PC-3 (cell line): ENCODE data around the gene FAM13A. TPM values are rescaled to one million over a fixed set of nuclear protein-coding genes. Genes with fewer than 3 reads are reported as not detected.

Experiments
- ATAC-seq: fragments of 200-7000 bp; cut with Tn5 transposase; 2 replicates; pipeline ENCODE4 v1.9.1; 2020; ENCODE audit warnings: mild to moderate bottlenecking, moderate library complexity
- BruUV-seq: library from RNA; stranded (reverse); fragments of 400-500 nt; replicated peaks from 2 replicates; lab custom pipeline; 2021; lab: Mats Ljungman, UMichigan
- CTCF ChIA-PET: fragments of 300-600 bp; sonication (Branson Sonifier 250); formaldehyde crosslinking; loops from one replicate; lab custom pipeline; 2022; ENCODE audit warnings: antibody characterized with exemption; lab: Charles Lee
- POLR2A ChIA-PET: fragments of 300-600 bp; sonication (Branson Sonifier 250); formaldehyde crosslinking; loops from one replicate; lab custom pipeline; 2022; ENCODE audit warnings: antibody characterized with exemption; ENCODE audit not compliant: unreplicated experiment; lab: Charles Lee
- DNase-seq: peaks from one replicate; pipeline ENCODE4 v3.0.0-alpha.2; 2015
- H2AFZ ChIP-seq: fragments of 300-600 bp; sonication (generic); 2 replicates; pipeline ENCODE4 v1.6.0; 2016; ENCODE audit warnings: antibody characterized with exemption, low read length
- H3F3A ChIP-seq: fragments of 300-600 bp; sonication (generic); one replicate; pipeline ENCODE4 v1.6.0; 2017; ENCODE audit warnings: antibody characterized with exemption, low read length, control low read depth, mild to moderate bottlenecking; ENCODE audit not compliant: unreplicated experiment
- H3K27ac ChIP-seq: fragments of 300-600 bp; sonication (generic); 2 replicates; pipeline ENCODE4 v1.5.1; 2016; ENCODE audit warnings: mild to moderate bottlenecking, low read length
- H3K27me3 ChIP-seq: fragments of 300-600 bp; sonication (generic); 2 replicates; pipeline ENCODE4 v1.6.1; 2016; ENCODE audit warnings: low read length, mixed read lengths
- H3K36me3 ChIP-seq: fragments of 300-600 bp; sonication (generic); 2 replicates; pipeline ENCODE4 v1.6.1; 2016; ENCODE audit warnings: low read depth, mixed run types, low read length, mixed read lengths
- H3K4me1 ChIP-seq: fragments of 300-600 bp; sonication (generic); 2 replicates; pipeline ENCODE4 v1.5.1; 2016; ENCODE audit warnings: low read length; ENCODE audit not compliant: insufficient read depth
- H3K4me2 ChIP-seq: fragments of 300-600 bp; sonication (generic); 2 replicates; pipeline ENCODE4 v1.6.0; 2016; ENCODE audit warnings: low read length
- H3K4me3 ChIP-seq: fragments of 300-600 bp; sonication (generic); 2 replicates; pipeline ENCODE4 v1.5.1; 2016; ENCODE audit warnings: mild to moderate bottlenecking, low read length, mixed read lengths
- H3K79me2 ChIP-seq: fragments of 300-600 bp; sonication (generic); 2 replicates; pipeline ENCODE4 v1.6.1; 2017; ENCODE audit warnings: low read length, mixed read lengths
- H3K9ac ChIP-seq: fragments of 300-600 bp; sonication (generic); 2 replicates; pipeline ENCODE4 v1.6.0; 2016; ENCODE audit warnings: mild to moderate bottlenecking, low read length
- H3K9me2 ChIP-seq: fragments of 300-600 bp; sonication (generic); replicated peaks from 2 replicates; pipeline ENCODE4 v1.6.1; 2016; ENCODE audit warnings: mixed run types, low read length, mixed read lengths
- H3K9me3 ChIP-seq: fragments of 300-600 bp; sonication (generic); 2 replicates; pipeline ENCODE4 v1.6.1; 2016; ENCODE audit warnings: low read length, mixed read lengths
- H4K20me1 ChIP-seq: fragments of 300-600 bp; sonication (generic); 2 replicates; pipeline ENCODE4 v1.6.1; 2016; ENCODE audit warnings: low read length, mixed read lengths
- CTCF ChIP-seq: fragments of 300-600 bp; sonication (generic); conservative IDR thresholded peaks from 2 replicates; pipeline ENCODE4 v1.5.1; 2017; ENCODE audit warnings: antibody characterized with exemption, low read depth, mild to moderate bottlenecking, low read length
- EZH2 ChIP-seq: fragments of 300-600 bp; sonication (generic); IDR thresholded peaks from one replicate; pipeline ENCODE4 v1.6.1; 2017; ENCODE audit warnings: antibody characterized with exemption, mild to moderate bottlenecking, low read length; ENCODE audit not compliant: unreplicated experiment
- EZH2phosphoT487 ChIP-seq: fragments of 300-600 bp; sonication (generic); IDR thresholded peaks from 2 replicates; pipeline ENCODE4 v1.6.1; 2018; ENCODE audit warnings: mild to moderate bottlenecking, antibody characterized with exemption, low read length, borderline replicate concordance
- intact Hi-C: fragments of 100-400 bp; cut with micrococcal nuclease; formaldehyde crosslinking; loops from 2 replicates; pipeline ENCODE4 v1.9.0; 2023
- total RNA-seq: library from RNA; depleted of rRNA; stranded (reverse); fragments of >200 nt; gene quantifications from 2 replicates; pipeline ENCODE4 v1.2.3, GENCODE V29; 2014

FAM13A gene
- total RNA-seq, 1 experiment from 2014 or later = 8.6 TPM

- H3K4me2 ChIP-seq = peak overlapping the region; percentile 45
- DNase-seq = peak; percentile 55
- no peaks in the 10 kb centered on the region for H3K9me3 ChIP-seq
- H3K4me3 ChIP-seq = no peak overlapping the region
- ChIA-PET CTCF (no interaction called here), POLR2A (no interaction called here)
- BruUV-seq = no TSS peak
- H3K9me2 ChIP-seq = no peaks in the 10 kb centered on the region
- no peaks in the 10 kb centered on the region for H3K79me2 ChIP-seq
- H4K20me1 ChIP-seq = no peaks in the 10 kb centered on the region
- ATAC-seq = peak; percentile 68
- H3K36me3 ChIP-seq = no peaks in the 10 kb centered on the region
- peaks cover 6% of the 10 kb centered on the region for H3F3A ChIP-seq
- H3K27me3 ChIP-seq = no peaks in the 10 kb centered on the region
- TF ChIP-seq CTCF (no peak), EZH2phosphoT487 (no peak), EZH2 (no peak)
- peaks cover 49% of the 10 kb centered on the region for H3K4me1 ChIP-seq
- H2AFZ ChIP-seq = no peak overlapping the region
- H3K9ac ChIP-seq = peak overlapping the region; percentile 57
- peak overlapping the region; percentile 90 for H3K27ac ChIP-seq
- intact Hi-C loops = loop anchor here (1.0 to 10.0 kb wide), 3 partner anchors 38 to 260 kb away; no protein-coding TSS in a partner anchor
Measured at GRCh38 chr4:88964450-88964849, 92.5 kb downstream of the FAM13A start.

- Histone ChIP-seq H3K36me3 (no peaks in the 10 kb centered on the region), H3K27me3 (no peaks in the 10 kb centered on the region), H3K4me3 (peak overlapping the region; percentile 36; the same call in 1 of the 2 replicates), H2AFZ (no peak overlapping the region), H3K4me1 (peaks cover 49% of the 10 kb centered on the region), H4K20me1 (no peaks in the 10 kb centered on the region), H3K27ac (peak overlapping the region; percentile 90), H3K9me2 (no peaks in the 10 kb centered on the region), H3K9me3 (no peaks in the 10 kb centered on the region), H3K4me2 (peak overlapping the region; percentile 45), H3K9ac (peak overlapping the region; percentile 57), H3K79me2 (no peaks in the 10 kb centered on the region), H3F3A (peaks cover 6% of the 10 kb centered on the region)
- BruUV-seq = no TSS peak
- TF ChIP-seq EZH2phosphoT487 = no peak
- TF ChIP-seq CTCF = no peak
- no peak for TF ChIP-seq EZH2
- POLR2A ChIA-PET = no interaction called here
- CTCF ChIA-PET = no interaction called here
- intact Hi-C loops = loop anchor here (1.0 to 10.0 kb wide), 3 partner anchors 38 to 259 kb away; no protein-coding TSS in a partner anchor
- ATAC-seq (peak; percentile 84), DNase-seq (peak; percentile 79)
Measured at GRCh38 chr4:88963817-88964216, 93.2 kb downstream of the FAM13A start.

- POLR2A ChIA-PET = no interaction called here
- intact Hi-C loops = loop anchor here (5.0 to 10.0 kb wide), 2 partner anchors 40 to 258 kb away; no protein-coding TSS in a partner anchor
- Histone ChIP-seq H3K4me3 (no peak overlapping the region), H3K4me2 (no peak overlapping the region), H3K9me3 (no peaks in the 10 kb centered on the region), H2AFZ (no peak overlapping the region), H3F3A (peaks cover 6% of the 10 kb centered on the region), H3K9ac (no peak overlapping the region), H3K79me2 (no peaks in the 10 kb centered on the region), H3K27me3 (no peaks in the 10 kb centered on the region), H4K20me1 (no peaks in the 10 kb centered on the region), H3K36me3 (no peaks in the 10 kb centered on the region), H3K9me2 (no peaks in the 10 kb centered on the region), H3K27ac (no peak overlapping the region), H3K4me1 (peaks cover 39% of the 10 kb centered on the region)
- no TSS peak for BruUV-seq
- ATAC-seq (no peak), DNase-seq (peak; percentile 2)
- CTCF ChIA-PET = no interaction called here
- TF ChIP-seq CTCF = no peak
- no peak for TF ChIP-seq EZH2phosphoT487
- TF ChIP-seq EZH2 = no peak
Measured at GRCh38 chr4:88962396-88962795, 94.6 kb downstream of the FAM13A start.
